Pons (tissue), 1 donor: ENCODE data around the gene TRIM8.

ENCODE experiments used
- DNase-seq: peaks from one replicate; pipeline ENCODE4 v3.0.0-alpha.2; 2016; ENCODE audit warnings: low spot score

Gene TRIM8

GRCh38 chr10:102633287-102633686 is 11.0 kb upstream of the TRIM8 start:
- DNase-seq = no peak

DNA sequence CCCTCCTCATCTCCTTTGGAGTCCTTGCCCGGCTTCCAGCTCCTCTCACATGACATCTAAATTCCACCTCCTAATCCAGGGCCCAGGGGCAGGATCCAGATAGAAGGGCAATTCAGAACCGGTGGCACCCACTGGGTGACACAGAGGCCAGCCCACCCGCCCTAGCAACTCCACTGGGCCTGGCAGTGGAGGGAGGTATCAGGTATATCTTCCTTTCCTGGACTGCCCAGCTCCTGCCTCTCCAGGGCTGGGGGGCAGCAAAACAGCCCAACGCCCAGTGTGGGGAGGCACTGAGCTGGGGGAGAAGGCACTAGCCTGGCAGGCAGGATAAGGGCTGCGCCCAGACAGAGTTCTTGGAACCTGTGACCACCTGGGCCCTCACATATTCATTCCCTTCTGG is 10.4 kb upstream of the TRIM8 start:
- no peak for DNase-seq

DNA sequence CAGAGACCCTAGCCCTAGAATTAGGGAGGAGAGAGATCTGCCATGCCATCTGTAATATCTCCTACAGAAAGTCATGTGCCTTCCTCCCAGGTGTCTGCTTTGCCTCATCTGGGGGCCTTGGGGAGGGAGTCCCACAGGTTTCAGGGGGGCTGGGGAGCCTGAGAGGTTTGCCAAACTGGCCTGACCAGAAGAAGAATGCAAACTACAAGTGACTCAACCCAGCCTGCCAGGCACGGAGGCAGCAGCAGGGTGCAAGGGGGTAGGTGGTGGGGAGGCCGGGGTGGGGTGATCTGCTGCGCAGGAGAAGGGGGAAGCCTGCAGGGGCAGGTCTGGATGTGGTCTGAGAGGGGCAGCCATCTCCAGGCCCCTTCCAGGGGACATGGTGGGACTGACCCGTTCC is 9.6 kb upstream of the TRIM8 start:
- no peak for DNase-seq

- DNase-seq = no peak
Measured at GRCh38 chr10:102635377-102635776, 8.9 kb upstream of the TRIM8 start.

DNA sequence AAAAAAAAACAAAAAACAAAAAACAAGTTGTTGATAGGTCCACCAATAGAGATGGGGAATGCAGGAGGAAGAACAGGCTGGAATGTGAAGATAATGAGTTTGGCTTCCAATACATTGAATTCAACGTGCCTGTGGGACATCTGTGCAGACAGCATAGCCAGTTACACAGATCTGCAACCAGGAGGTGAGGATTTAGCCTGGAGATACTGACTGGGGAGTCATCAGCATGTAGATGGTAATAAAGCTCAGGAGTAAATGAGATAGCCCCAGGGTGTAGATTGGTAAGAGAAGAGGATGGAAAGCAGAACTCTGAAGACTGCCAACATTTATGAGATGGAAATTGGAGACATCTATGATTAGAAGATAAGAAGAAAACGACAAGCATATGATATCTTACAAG is 4.7 kb upstream of the TRIM8 start:
- DNase-seq = no peak

DNA sequence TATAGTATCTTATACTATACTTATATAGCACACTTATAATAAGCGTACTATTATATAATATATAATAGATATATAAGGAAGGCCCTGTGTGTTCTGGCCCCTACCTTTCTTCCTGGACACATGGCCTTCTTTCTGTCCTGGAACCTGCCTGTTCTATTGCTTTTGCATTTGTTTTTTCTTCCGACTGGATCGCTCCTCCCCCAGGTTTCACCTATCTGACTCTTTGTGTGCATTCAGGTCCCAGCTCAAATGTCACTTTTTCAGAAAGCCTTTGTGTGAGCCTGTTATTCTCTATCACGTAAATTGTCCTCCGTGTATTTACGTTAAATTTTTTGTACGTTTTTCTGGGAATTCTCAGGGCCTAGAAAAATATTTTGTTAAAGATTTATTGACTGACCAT is 2.9 kb upstream of the TRIM8 start:
- DNase-seq = no peak

DNA sequence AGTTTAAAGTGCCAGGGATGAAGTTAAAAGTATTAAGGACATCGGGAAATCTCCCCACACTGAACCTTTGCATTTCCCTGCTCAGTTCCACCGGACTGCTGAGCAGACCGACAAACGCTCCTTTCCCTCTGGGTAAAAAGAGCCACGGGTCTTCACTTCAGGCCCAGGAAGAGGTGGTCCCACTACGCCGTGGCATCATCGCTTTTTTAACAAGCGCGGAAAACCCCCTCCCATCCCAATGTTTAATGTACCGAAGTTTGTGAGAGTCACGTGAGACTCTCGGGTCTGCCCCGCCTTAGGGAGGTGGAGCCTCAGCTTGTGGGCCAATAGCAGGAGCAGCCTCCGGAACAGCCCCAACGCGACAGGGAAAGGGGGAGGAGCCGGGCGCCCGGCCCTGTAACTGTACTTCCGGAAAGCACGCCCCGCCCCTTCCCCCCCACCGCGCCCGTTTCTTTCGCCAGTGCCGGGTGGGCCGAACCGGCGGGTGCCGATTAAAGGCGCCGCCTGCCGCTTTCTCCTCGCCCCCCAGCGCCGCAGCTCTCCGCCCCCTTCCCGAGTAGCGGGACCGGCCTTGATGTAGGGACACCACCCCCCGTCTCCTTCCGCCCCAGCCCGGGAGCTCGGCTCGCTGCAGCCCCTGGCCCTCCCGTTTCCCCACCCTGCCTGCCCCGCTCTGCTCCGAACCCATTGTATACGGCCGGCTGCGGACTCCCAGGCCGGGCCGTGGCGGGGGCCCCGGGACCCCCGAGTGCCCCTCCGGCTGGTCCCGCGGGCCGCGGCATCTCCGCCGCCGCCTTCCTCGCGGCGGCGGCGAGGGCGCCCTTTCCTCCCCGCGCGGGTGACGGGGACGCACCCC is 2.2 kb upstream of the TRIM8 start:
- DNase-seq = peak; percentile 99

- no peak for DNase-seq
Measured at GRCh38 chr10:102642736-102643335, 1.4 kb upstream of the TRIM8 start.

DNA sequence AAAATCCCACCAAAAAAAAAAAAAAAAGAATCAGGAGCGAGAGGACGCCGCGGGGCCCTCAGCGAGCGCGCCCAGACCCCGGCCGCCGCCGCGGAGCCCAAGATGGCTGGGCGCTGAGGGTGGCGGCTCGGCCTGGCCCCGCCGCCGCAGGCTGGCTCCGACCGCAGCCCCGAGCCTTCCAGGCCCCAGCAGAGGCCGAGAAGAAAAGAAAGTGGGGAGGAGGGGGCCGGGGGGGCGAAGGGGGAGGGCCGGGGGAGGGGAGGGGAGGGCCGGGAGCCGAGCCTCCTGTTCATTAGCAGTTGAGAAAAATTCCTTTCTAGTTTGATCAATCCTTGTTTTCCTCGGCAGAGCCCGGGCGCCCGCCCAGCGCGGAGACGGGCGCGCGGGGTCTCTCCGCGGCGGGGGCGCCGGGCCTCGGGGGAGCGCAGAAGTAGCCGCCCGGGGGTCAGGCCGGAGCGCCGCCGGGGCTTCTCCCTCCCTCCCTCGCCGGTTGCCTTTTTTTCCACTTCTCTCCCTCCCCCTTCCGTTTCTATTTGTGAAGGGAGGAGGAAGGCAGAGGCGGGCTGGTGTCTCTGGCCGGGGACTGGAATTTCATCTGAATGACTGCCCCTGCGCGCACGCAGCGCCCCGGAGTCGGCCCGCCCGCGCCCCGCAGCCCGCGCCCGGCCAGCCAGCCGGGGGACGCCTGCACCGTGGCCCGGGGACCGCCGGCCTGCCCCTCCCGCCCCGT is 778 bp upstream of the TRIM8 start:
- DNase-seq = peak; percentile 86

DNA sequence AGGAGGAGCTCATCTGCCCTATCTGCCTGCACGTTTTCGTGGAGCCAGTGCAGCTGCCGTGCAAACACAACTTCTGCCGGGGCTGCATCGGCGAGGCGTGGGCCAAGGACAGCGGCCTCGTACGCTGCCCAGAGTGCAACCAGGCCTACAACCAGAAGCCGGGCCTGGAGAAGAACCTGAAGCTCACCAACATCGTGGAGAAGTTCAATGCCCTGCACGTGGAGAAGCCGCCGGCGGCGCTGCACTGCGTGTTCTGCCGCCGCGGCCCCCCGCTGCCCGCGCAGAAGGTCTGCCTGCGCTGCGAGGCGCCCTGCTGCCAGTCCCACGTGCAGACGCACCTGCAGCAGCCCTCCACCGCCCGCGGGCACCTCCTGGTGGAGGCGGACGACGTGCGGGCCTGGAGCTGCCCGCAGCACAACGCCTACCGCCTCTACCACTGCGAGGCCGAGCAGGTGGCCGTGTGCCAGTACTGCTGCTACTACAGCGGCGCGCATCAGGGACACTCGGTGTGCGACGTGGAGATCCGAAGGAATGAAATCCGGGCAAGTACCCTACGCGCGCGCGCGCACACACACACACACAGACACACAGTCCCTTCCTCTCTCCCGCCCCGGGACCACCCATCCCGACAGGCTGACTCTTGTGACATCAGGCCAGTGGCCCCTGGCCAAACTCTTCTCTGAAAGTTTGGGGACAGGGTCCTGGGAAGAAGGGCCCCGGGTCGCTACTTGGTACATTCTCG is 538 bp downstream of the TRIM8 start:
- DNase-seq = peak; percentile 75

DNA sequence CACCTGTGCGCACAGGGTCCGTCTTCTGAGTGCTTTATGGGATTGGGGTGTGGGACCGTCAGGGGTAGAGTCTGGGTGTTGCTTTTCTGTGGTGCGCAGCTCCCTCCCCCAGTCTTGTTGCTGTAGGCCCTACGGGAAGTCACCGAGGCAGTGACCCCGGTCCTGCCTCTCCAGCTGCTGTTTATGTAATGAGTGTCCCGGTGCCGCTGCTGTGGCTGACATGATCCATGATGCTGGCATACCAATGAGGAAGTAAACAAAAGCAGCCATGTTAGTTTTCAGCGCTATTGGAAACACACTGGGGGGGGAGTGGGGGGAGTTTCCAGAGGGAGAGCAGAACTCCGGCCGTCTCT is 1.1 kb downstream of the TRIM8 start:
- DNase-seq = peak; percentile 91

DNA sequence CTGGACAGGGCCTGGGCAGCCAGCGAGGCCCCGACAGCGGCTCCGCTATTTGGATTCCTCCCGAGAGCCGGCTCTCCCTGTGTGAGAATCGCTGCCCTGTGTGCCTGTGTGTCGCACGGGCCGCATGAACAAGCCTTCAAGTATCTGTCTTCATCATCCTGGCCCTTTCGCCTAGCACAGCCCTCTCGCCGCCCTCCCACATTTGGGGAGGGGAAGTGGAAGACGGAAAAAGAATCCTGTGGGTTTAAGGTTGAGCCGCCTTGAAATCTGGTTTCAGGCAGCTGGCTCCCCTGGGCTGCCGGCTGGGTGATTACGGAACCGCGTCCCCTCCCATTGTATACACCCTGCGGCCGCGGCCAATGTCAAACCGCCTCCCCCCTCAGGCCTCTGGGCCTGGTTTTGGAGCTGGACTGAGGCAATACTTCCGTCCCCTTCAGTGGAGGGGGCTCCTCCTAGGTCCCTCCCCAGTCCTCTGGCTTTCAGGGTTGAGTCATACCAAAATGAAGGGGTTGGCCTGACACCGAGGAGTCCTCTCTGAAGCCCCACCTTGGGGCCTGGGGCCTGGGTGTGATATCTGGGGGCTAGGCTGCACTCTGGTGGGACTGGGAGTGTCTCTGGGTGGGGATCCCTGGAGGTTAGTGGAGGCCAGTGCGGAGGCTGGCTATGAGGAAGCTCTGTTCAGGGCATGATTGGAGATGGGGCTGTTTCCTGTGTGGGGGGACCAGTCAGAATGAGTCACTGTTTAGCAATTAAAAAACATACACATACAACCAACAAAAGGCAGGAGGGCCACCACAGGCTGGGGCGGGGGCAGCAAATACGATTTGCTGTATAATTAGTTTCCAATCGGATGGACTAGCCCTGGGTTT is 1.7 kb downstream of the TRIM8 start:
- peak; percentile 62 for DNase-seq

DNA sequence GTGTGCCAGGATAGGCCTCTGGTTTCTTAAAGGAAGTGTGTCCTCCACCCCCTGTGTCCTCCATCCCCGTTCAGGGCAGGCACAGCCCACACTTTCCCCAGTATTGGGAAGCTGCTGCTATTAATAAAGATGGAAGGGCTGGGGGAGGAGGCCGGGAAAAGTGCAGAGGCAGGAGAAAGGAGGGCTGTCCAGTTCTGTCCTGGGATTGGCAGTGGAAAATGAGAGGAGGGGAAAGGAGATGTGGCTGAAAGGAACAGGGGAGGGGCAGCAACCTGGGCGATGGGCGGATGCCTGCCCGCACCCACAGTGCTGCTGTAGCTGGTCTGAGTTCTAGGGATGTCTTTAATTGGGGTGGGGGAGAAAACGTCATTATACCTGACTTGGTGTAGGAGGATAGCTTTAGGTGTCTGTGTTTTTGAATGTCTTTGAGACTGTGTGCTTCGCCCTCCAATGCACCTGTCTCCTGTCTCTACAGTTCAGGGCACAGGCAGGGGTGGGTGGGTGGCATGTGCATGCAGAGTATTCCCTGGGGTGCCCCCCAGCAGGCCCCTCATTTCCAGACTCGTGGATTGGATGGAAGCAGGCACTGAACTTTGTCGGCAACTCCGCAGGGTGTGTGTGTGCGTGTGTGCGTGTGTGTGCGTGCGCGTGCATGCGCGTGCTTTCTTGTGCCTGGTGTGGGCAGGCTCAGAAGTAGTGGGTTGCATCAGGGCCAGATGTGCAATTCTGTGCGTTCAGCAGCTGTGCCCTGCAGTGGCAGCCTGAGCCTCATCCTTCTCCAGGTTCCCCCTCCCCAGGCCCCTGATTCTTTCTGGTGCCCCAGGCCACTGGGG is 2.5 kb downstream of the TRIM8 start:
- DNase-seq = peak; percentile 57

DNA sequence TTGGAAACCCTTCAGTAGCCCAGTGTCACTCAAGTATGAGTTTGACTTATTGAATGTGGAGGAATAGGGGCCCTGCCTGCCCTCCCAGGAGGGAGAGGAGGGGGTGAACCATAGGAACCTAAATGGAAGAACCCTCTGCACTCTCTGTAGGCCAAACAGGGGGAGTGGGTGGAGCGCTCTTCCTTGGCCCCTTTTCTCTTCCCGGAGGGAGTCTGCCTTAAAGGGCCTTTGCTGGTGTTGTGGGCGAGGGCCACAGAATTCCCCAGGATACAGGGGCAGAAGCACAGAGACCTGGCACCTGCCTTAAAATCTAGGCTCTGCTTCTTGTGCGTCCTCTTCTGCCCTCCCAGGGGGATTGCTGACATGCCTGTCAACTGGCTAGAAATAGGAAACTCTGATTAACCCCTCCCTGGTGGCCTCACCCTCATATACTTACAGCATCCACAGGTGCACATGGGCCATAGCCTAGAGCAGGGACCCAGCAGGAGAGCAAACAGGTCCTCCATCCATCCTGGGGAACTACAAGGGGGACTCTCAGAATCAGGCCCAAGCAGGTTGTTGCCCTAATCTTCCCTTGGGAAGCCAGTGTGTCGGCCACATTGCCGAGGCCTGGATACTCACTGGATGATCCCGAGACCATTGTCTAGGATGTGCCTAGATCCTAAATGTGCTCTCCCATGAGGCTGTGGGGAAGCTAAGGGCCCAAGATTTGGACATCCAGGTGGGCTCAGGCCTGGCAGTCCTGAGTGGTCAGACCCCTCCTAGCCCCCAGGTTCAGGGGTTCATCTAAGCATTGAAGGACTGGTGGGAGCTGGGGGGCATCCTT is 3.4 kb downstream of the TRIM8 start:
- DNase-seq = no peak

DNA sequence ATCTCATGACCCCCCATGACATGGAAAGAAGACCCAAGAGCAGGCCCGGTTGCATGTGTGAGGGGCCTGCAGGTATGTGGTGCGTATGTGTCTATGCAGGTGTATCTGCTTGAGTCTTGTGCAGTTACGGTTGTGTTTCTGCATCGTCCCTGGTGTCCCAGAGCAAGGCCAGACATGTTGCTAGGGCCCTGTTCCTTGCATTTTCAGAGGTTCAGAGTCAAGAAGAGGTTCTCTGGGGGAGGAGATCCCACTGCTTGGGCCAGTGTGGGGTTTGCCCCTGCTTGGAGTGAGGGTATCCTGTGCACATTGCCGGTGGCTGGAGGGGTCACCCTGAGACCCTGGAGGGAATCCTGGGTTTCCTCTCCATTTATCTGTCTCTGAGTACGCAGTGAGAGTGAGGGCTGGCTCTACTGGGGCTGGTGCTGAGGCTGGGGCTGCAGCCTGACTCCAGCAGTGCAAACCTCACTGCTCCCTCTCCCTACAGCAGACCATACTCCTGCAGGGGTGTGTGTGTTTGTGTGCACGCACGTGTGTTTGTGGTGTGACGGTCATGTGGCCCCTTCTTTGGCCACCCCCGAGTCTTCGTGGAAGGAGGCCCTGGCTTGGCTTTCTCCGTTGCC is 4.1 kb downstream of the TRIM8 start:
- no peak for DNase-seq

GRCh38 chr10:102648889-102649796 is 4.9 kb downstream of the TRIM8 start:
- DNase-seq = peak; percentile 85

- no peak for DNase-seq
Measured at GRCh38 chr10:102649797-102650654, 5.7 kb downstream of the TRIM8 start.
